Central memory CD8-positive, alpha-beta T cell (primary cell): ENCODE results near the gene UPK3BL2.
"Not testable (repeated sequence)": the region's sequence is repeated elsewhere in the genome, so short reads cannot be mapped to it uniquely, and the experiment has no call there.

Experiments
- ATAC-seq: fragments of 150-1000 bp; cut with Tn5 transposase; replicated peaks from 2 replicates; pipeline ENCODE4 v1.10.0; 2022; ENCODE audit warnings: mild to moderate bottlenecking, moderate FRiP score, moderate number of reproducible peaks; ENCODE audit not compliant: poor library complexity, severe bottlenecking; ENCODE audit errors: extremely low read depth
- DNase-seq, 2 donors: peaks; one replicate each; pipeline ENCODE4 v3.0.0; 2021; ENCODE audit warnings: low spot score in 2 of 2
- H3K27ac Mint-ChIP-seq: one replicate; pipeline ENCODE4 v1.8.0; 2022; ENCODE audit warnings: low read depth, mild to moderate bottlenecking, moderate library complexity, mixed read lengths
- H3K27me3 Mint-ChIP-seq: one replicate; pipeline ENCODE4 v1.8.0; 2022; ENCODE audit warnings: mixed read lengths
- H3K36me3 Mint-ChIP-seq: one replicate; pipeline ENCODE4 v1.8.0; 2022; ENCODE audit warnings: mild to moderate bottlenecking, moderate library complexity, mixed read lengths; ENCODE audit not compliant: insufficient read depth
- H3K4me1 Mint-ChIP-seq: one replicate; pipeline ENCODE4 v1.8.0; 2022; ENCODE audit warnings: mixed read lengths
- H3K4me3 Mint-ChIP-seq: one replicate; pipeline ENCODE4 v1.8.0; 2022; ENCODE audit warnings: mild to moderate bottlenecking, moderate library complexity, mixed read lengths
- H3K9me3 Mint-ChIP-seq: one replicate; pipeline ENCODE4 v1.8.0; 2022; ENCODE audit warnings: mixed read lengths

Gene UPK3BL2

GRCh38 chr7:102546353-102546752 lies 2.9 kb upstream of the UPK3BL2 start:
- ATAC-seq, H3K27ac Mint-ChIP-seq, DNase-seq, H3K27me3 Mint-ChIP-seq, H3K9me3 Mint-ChIP-seq, H3K4me1 Mint-ChIP-seq, H3K4me3 Mint-ChIP-seq, H3K36me3 Mint-ChIP-seq: not testable (repeated sequence)

- DNase-seq, H3K4me1 Mint-ChIP-seq, H3K9me3 Mint-ChIP-seq, ATAC-seq, H3K27me3 Mint-ChIP-seq, H3K27ac Mint-ChIP-seq, H3K36me3 Mint-ChIP-seq, H3K4me3 Mint-ChIP-seq: not testable (repeated sequence)
These were observed 1.8 kb upstream of the UPK3BL2 start for GRCh38 chr7:102545288-102545687.

GRCh38 chr7:102544372-102544771 lies 876 bp upstream of the UPK3BL2 start:
- not testable (repeated sequence) for H3K27ac Mint-ChIP-seq, H3K36me3 Mint-ChIP-seq, H3K4me3 Mint-ChIP-seq, H3K9me3 Mint-ChIP-seq, ATAC-seq, H3K27me3 Mint-ChIP-seq, DNase-seq, H3K4me1 Mint-ChIP-seq

GRCh38 chr7:102542771-102543170 lies 725 bp downstream of the UPK3BL2 start:
- not testable (repeated sequence) for H3K4me1 Mint-ChIP-seq, DNase-seq, H3K27ac Mint-ChIP-seq, H3K4me3 Mint-ChIP-seq, H3K27me3 Mint-ChIP-seq, H3K36me3 Mint-ChIP-seq, ATAC-seq, H3K9me3 Mint-ChIP-seq

GRCh38 chr7:102542083-102542482 lies 1.4 kb downstream of the UPK3BL2 start:
- not testable (repeated sequence) for DNase-seq, H3K4me3 Mint-ChIP-seq, H3K36me3 Mint-ChIP-seq, H3K4me1 Mint-ChIP-seq, ATAC-seq, H3K27me3 Mint-ChIP-seq, H3K27ac Mint-ChIP-seq, H3K9me3 Mint-ChIP-seq

- H3K9me3 Mint-ChIP-seq, H3K27me3 Mint-ChIP-seq, H3K36me3 Mint-ChIP-seq, H3K4me1 Mint-ChIP-seq, DNase-seq, H3K27ac Mint-ChIP-seq, H3K4me3 Mint-ChIP-seq, ATAC-seq: not testable (repeated sequence)
These were observed 2.9 kb downstream of the UPK3BL2 start for GRCh38 chr7:102540604-102541003.

- not testable (repeated sequence) for H3K27ac Mint-ChIP-seq, H3K4me1 Mint-ChIP-seq, ATAC-seq, H3K36me3 Mint-ChIP-seq, DNase-seq, H3K27me3 Mint-ChIP-seq, H3K9me3 Mint-ChIP-seq, H3K4me3 Mint-ChIP-seq
These were observed 8.4 kb downstream of the UPK3BL2 start for GRCh38 chr7:102535062-102535615.

- not testable (repeated sequence) for DNase-seq, H3K27ac Mint-ChIP-seq, H3K9me3 Mint-ChIP-seq, ATAC-seq, H3K36me3 Mint-ChIP-seq, H3K4me1 Mint-ChIP-seq, H3K27me3 Mint-ChIP-seq, H3K4me3 Mint-ChIP-seq
These were observed 11.4 kb downstream of the UPK3BL2 start for GRCh38 chr7:102532127-102532526.

- DNase-seq, ATAC-seq, H3K4me1 Mint-ChIP-seq, H3K36me3 Mint-ChIP-seq, H3K27me3 Mint-ChIP-seq, H3K4me3 Mint-ChIP-seq, H3K9me3 Mint-ChIP-seq, H3K27ac Mint-ChIP-seq: not testable (repeated sequence)
These were observed 11.9 kb downstream of the UPK3BL2 start for GRCh38 chr7:102531583-102531982.

- H3K27ac Mint-ChIP-seq, H3K4me3 Mint-ChIP-seq, DNase-seq, H3K27me3 Mint-ChIP-seq, H3K4me1 Mint-ChIP-seq, ATAC-seq, H3K36me3 Mint-ChIP-seq, H3K9me3 Mint-ChIP-seq: not testable (repeated sequence)
These were observed 15.4 kb downstream of the UPK3BL2 start for GRCh38 chr7:102527822-102528793.

GRCh38 chr7:102527182-102527581 lies 16.3 kb downstream of the UPK3BL2 start:
- not testable (repeated sequence) for ATAC-seq, DNase-seq, H3K9me3 Mint-ChIP-seq, H3K4me3 Mint-ChIP-seq, H3K36me3 Mint-ChIP-seq, H3K4me1 Mint-ChIP-seq, H3K27ac Mint-ChIP-seq, H3K27me3 Mint-ChIP-seq

- not testable (repeated sequence) for H3K4me3 Mint-ChIP-seq, H3K36me3 Mint-ChIP-seq, ATAC-seq, H3K4me1 Mint-ChIP-seq, H3K27me3 Mint-ChIP-seq, H3K9me3 Mint-ChIP-seq, DNase-seq, H3K27ac Mint-ChIP-seq
These were observed 18.7 kb downstream of the UPK3BL2 start for GRCh38 chr7:102524803-102525202.

GRCh38 chr7:102520797-102521196 lies 22.7 kb downstream of the UPK3BL2 start:
- not testable (repeated sequence) for H3K4me1 Mint-ChIP-seq, H3K4me3 Mint-ChIP-seq, H3K9me3 Mint-ChIP-seq, H3K27me3 Mint-ChIP-seq, H3K36me3 Mint-ChIP-seq, DNase-seq, H3K27ac Mint-ChIP-seq, ATAC-seq
